T follicular helper cell (primary cell): ENCODE results near the gene ANKRD18A.

Experiments used
- DNase-seq: peaks from one replicate; pipeline ENCODE4 v3.0.0-alpha.2; 2020; ENCODE audit warnings: low read depth

ANKRD18A gene

GRCh38 chr9:38529317-38529716 lies 91.1 kb downstream of the ANKRD18A start:
- DNase-seq: no peak

GRCh38 chr9:38527503-38527902 lies 92.9 kb downstream of the ANKRD18A start:
- DNase-seq: no peak

GRCh38 chr9:38526591-38526990 lies 93.8 kb downstream of the ANKRD18A start:
- DNase-seq: no peak

- no peak for DNase-seq
Observed at GRCh38 chr9:38523121-38523520, 97.3 kb downstream of the ANKRD18A start.

GRCh38 chr9:38521762-38522161 lies 98.6 kb downstream of the ANKRD18A start:
- no peak for DNase-seq
